GM12892 (cell line): Measurements from ENCODE around the gene SBNO1.

Experiments used
- DNase-seq: peaks from one replicate; pipeline ENCODE4 v3.0.0; 2011; ENCODE audit not compliant: insufficient read length
- FAIRE-seq: peaks from 2 replicates; lab custom pipeline; 2011; peaks lifted over from hg19 to GRCh38; lab: Jason Lieb, UNC
- POLR2A ChIP-seq: IDR thresholded peaks from 2 replicates; pipeline ENCODE4 v1.6.1; 2011; ENCODE audit warnings: low read depth, low read length, control low read depth
- POLR2AphosphoS5 ChIP-seq: IDR thresholded peaks from 2 replicates; pipeline ENCODE4 v1.6.1; 2011; ENCODE audit warnings: low read depth, low read length, control low read depth
- TAF1 ChIP-seq: IDR thresholded peaks from 2 replicates; pipeline ENCODE4 v1.6.1; 2011; ENCODE audit warnings: low read depth, mild to moderate bottlenecking, control low read depth, low read length, borderline replicate concordance

SBNO1 gene

DNA sequence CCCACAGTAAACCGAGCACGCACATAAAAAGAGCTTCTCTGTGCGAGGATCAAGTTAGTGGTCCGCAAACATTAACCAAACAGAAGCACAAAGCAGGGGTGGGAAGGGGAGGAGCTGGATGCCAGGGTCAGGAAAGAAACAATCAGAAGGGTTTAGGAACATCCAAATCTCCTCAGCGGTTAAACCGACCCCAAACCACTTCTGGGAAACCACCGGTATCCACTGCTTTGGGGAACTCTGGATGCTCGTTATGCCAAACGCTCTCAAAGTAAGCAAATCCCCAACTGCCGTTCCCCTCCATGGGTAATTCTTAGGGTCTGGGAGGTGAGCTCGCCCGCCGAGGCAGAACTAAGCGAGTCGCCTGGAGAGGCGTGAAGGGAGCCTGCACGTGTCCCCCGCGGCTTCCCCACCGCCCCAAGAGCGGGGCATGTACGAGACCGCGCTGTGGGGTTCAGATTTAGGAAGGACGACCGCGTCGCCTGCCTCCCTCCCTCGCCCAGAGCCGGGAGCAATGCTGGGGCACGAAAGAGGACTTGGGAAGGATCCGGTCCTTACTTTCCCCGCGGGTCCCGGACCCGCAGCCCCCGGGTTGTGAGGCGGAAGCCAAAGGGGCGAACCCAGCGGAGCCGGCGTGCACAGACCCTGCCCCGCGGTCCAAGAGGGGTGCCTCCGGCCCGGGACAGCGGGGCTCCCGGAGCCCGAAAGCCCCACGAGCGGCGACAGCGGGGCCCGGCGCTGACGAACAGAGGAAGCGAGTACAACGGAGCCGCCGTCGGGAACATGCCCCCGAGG lies 711 bp downstream of the SBNO1 start:
- TF ChIP-seq POLR2AphosphoS5 (no peak), TAF1 (no peak), POLR2A (no peak)
- FAIRE-seq = no peak
- peak; percentile 27 for DNase-seq

GRCh38 chr12:123363390-123363739 lies 1.3 kb downstream of the SBNO1 start:
- no peak for TF ChIP-seq TAF1
- no peak for TF ChIP-seq POLR2A
- TF ChIP-seq POLR2AphosphoS5 = no peak
- FAIRE-seq = no peak
- peak; percentile 14 for DNase-seq

DNA sequence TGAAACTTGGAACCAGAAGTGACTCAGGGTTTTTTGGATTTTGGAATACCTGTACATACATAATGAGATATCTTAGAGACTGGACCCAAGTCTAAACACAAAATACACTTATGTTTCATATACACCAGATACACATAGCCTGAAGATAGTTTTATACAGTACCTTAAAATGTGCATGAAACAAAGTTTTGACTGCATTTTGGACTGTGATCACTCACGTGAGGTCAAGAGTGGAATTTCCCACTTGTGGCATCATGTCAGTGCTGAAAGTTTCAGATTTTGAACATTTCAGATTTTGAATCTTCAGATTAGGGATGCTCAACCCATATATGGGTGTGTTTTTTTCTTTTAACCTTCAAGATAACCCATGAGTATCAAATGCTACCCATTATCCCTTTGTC lies 6.6 kb downstream of the SBNO1 start:
- TF ChIP-seq POLR2AphosphoS5 (no peak), TAF1 (no peak)
- FAIRE-seq (no peak), DNase-seq (no peak)

DNA sequence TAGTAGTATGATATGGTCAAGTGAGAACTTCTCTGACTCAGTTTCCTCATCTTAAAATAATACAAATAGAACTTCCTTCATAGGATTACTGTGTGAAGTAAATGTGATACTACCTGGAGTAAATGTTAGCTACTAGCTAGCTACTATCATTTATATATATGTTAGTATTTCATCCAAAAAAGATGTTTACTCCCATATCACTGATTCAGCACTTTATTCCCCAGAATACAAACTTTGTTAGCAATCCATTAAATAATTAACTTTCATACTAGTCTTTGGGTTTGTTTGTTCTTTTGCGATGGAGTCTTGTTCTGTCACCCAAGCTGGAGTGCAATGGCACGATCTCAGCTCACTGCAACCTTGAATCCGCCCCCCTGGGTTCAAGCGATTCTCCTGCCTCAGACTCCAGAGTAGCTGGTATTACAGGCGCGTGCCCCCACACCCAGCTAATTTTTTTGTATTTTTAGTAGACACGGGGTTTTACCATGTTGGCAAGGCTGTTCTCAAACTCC lies 8.4 kb downstream of the SBNO1 start:
- DNase-seq (no peak), FAIRE-seq (no peak)
- no peak for TF ChIP-seq POLR2AphosphoS5
- TF ChIP-seq POLR2A = no peak
- no peak for TF ChIP-seq TAF1

DNA sequence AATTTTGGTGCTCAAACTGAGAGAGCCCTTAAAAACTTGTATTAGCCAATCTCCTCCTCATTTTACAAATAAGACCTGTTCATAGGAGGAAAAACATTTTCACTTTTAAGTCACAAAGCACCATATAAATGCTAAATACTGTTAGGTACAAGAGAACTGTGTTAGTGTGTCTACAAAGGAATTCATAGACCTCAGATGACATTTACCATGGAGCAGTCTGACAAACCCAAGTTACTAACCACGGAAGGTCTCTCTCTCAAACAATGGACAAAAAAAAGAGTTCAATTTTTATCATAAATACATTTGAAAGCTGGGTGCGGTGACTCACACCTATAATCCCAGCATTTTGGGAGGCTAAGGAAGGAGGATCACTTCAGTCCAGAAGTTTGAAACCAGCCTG lies 10.0 kb downstream of the SBNO1 start:
- FAIRE-seq = no peak

GRCh38 chr12:123351349-123351748 lies 13.3 kb downstream of the SBNO1 start:
- no peak for FAIRE-seq
- no peak for TF ChIP-seq POLR2A
- no peak for TF ChIP-seq TAF1
- no peak for TF ChIP-seq POLR2AphosphoS5
- no peak for DNase-seq

More for the DNA sequence above, 10.0 kb downstream of the SBNO1 start:
- TF ChIP-seq POLR2AphosphoS5 = no peak
- TF ChIP-seq POLR2A = no peak
- no peak for TF ChIP-seq TAF1
- no peak for DNase-seq

- TF ChIP-seq POLR2A (no peak), POLR2AphosphoS5 (no peak), TAF1 (no peak)
- DNase-seq = no peak
- FAIRE-seq = no peak
Observed at GRCh38 chr12:123346946-123347345, 17.7 kb downstream of the SBNO1 start.

DNA sequence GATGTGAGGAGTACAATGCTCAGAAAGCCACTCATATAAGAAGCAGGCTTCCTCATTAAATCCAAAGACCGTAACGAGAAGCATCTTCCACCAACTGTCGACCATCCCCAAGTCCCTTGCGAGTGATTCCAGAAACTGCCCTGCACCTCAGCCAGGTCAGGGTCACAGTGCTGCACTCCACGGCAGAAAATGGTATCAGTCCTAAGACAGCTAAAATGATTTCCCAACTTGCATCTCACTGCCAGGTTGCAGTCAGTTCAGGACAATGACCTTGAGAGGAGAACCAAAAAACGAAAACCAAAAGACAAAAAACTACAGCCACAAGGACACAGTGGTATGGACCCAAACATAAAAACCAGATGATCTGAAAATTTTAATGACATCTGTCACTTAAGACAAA lies 20.6 kb downstream of the SBNO1 start:
- DNase-seq (no peak), FAIRE-seq (no peak)
- TF ChIP-seq TAF1 = no peak

DNA sequence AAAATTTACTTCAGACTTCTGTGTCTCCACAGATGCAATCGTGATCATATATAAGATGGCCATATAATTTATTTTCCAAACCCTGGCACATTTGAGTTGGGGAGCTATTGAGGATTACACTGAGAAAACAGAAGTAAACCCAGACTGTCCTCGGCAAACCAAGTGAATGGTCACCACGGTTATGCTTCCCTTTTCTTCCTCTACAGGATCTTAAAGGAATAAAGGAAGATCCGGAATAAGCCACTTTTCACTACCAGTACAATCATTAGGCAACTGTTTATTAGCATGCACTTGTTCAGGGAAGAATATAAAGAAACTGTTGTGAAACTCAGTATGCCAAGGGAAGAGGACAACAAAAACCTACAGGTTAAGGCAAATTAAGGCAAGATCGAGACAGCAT lies 27.6 kb downstream of the SBNO1 start:
- FAIRE-seq (no peak), DNase-seq (no peak)
- TF ChIP-seq POLR2A (no peak), TAF1 (no peak), POLR2AphosphoS5 (no peak)

GRCh38 chr12:123336530-123336929 lies 28.1 kb downstream of the SBNO1 start:
- no peak for FAIRE-seq
- no peak for DNase-seq
- TF ChIP-seq TAF1 (no peak), POLR2AphosphoS5 (no peak), POLR2A (no peak)

DNA sequence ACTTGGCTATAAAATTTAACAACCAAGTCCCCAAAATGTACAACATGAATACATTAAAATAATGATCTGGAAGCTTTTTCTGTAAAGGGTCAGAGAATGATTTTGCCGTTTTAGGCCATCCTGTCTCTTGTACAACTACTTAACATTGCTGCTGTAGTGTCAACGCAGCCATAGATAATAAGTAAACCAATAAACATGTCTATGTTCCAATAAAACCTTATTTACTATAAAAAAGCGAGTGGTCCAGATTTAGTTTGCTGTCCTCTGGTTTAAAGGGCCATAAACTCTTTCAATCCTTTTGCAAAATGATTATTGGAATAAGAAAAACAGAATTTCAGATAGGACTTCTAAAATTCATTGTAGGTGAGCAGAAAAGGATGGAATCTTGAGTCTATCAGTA lies 29.2 kb downstream of the SBNO1 start:
- FAIRE-seq = no peak
- TF ChIP-seq TAF1 (no peak), POLR2AphosphoS5 (no peak), POLR2A (no peak)
- no peak for DNase-seq

DNA sequence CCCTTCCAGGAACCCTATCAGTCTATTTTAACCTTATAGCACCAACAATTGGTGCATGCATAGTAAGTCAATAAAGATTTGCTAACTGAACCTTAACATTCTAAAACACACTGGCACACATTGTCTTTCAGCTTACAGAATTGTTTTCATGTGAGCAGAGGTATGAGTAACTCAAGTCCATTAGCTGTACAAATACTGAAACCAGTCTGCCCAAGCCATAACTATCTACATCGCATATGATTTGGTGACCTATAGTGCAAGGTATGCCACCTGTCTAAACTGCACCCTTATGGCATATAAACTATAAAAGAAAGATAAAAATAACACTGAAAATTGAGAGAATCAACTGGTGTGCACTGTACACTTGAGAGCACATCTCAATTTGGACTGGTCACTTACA lies 34.8 kb downstream of the SBNO1 start:
- no peak for FAIRE-seq
- TF ChIP-seq POLR2AphosphoS5 (no peak), TAF1 (no peak), POLR2A (no peak)
- DNase-seq = no peak
